Astrocyte of the spinal cord (primary cell): Measurements from ENCODE around the gene PDIK1L.

ENCODE experiments used
- DNase-seq: peaks from one replicate; pipeline ENCODE4 v3.0.0; 2011; ENCODE audit warnings: low read depth, low spot score
- H3K4me3 ChIP-seq: 2 replicates; pipeline ENCODE4 v1.5.1; 2011; ENCODE audit warnings: low read depth, mild to moderate bottlenecking, low read length, moderate library complexity
- in situ Hi-C: cut with HindIII; loops from 2 replicates; pipeline ENCODE4 v1.10.0; 2017; ENCODE audit warnings: low sequenced_read_pairs
- TF ChIP-seq, protein P1 (sequence below): IDR thresholded peaks from 2 replicates; pipeline ENCODE4 v1.5.1; 2012; ENCODE audit warnings: low read depth, mild to moderate bottlenecking, low read length, inconsistent platforms

PDIK1L gene

DNA sequence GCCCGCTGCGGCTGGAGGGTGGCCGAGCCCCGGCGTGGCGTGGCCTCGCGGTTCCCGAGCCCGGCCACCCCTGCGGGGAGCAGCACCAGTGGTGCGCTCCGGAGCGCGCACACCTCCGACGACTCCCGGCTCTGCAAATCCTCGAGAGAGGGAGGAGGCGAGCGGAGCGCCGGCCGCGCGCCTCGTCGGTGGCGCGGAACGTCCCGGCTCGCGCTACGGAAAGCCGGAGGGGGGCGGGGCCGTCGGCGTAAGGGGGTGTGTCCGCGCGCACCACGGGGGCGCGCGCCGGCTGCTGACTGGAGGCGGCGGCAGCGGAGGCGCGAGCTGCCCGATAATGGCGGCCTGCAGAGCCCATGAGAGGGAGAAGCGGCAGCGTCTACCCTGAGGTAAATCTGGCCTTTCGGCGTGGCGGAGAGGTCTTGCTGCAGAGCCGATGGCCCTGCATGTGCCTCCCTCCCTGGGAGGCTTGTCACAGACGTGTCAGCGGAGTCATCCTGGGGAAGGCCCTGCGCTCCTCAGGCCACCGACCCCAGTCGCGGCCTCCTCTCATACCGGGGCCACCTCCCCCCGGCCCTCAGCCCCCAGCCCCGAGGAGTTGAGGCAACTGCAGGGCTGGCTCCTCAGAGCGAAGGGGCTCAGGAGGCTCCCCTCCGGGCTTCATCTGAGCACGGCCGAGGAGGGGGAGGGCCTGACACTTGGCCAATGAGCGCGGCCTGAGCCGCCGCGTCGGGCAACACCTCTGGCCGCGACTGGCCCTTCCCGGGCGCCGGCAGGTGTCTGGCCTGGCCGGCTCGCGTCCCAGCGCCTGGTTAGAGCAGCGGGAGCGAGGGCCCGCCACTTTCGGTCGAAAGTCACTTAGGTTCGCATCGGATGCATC lies at the start of gene PDIK1L:
Gene PDIK1L (plus strand): TSS at position 295 of the 877 bp plus-strand sequence. CDS start 2,485 bp downstream, outside the sequence.
- TF ChIP-seq, protein P1, sequence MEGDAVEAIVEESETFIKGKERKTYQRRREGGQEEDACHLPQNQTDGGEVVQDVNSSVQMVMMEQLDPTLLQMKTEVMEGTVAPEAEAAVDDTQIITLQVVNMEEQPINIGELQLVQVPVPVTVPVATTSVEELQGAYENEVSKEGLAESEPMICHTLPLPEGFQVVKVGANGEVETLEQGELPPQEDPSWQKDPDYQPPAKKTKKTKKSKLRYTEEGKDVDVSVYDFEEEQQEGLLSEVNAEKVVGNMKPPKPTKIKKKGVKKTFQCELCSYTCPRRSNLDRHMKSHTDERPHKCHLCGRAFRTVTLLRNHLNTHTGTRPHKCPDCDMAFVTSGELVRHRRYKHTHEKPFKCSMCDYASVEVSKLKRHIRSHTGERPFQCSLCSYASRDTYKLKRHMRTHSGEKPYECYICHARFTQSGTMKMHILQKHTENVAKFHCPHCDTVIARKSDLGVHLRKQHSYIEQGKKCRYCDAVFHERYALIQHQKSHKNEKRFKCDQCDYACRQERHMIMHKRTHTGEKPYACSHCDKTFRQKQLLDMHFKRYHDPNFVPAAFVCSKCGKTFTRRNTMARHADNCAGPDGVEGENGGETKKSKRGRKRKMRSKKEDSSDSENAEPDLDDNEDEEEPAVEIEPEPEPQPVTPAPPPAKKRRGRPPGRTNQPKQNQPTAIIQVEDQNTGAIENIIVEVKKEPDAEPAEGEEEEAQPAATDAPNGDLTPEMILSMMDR, result no peak
- DNase-seq, result peak; percentile 97
- in situ Hi-C loops, result no loop called here
- peak within 1 kb of the TSS; percentile 97 for H3K4me3 ChIP-seq

DNA sequence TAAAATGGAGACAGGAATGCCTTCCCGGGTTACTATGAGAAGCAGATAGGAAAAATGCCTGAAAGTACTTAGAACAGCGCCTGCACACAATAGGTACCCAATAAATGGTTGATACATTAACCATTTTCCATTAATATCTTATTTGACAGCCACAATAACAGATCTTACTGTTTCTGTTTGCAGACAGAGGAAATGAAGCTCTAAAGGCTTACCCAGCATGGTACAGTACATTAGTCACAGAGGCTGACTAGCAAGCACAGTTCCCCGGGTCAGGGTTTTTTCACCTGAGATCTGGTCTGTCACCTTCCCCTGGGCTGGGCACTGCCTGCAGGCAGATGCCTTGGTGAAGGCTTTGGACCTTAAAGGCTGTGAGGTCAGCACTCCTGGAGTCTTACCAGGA lies 47.1 kb upstream of the PDIK1L start:
- TF ChIP-seq, protein P1, result no peak
- no peak overlapping the region for H3K4me3 ChIP-seq
- no peak for DNase-seq
- in situ Hi-C loops, result no loop called here

DNA sequence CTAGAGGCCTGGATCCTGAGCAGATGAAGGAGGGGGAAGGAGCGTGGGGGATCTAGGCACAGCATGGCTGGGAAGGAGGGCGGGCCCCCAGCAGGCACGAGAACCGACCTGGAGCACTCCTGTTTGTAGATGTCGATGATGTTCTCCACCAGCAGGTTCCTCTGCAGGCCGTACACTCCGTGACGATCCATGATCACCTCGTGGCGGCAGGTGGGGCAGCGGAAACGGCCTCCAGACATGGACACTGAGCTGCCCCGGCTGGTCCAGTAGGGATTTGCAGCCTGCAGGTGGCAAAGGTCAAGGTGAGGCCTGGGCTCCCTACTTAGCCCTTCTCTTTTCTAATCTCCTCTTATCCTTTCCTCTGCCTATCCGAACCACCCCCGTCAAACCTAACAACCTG lies 45.5 kb upstream of the PDIK1L start:
- no peak overlapping the region for H3K4me3 ChIP-seq
- in situ Hi-C loops, result no loop called here
- no peak for DNase-seq
- TF ChIP-seq, protein P1, result no peak

DNA sequence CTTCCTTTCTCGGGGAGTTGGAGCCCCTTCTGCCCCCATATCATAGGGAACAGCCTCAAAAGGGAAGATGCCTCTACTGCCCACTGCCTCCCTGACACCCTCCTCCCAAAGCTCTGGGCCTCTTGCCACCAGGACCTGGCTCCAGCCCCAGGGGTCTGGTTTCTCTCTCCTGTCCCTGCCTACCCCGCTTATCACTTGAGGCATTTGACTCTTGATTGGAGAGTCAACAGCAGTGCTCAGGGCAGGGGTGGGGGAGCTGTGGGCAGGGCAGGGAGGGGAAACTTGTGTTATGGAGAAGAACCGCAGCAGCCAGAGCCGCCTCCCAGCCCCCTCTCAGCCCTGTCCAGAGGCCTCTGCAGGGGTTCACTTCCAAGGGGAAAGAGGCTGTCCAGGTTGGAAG lies 44.8 kb upstream of the PDIK1L start:
- TF ChIP-seq, protein P1, result no peak
- in situ Hi-C loops, result no loop called here

DNA sequence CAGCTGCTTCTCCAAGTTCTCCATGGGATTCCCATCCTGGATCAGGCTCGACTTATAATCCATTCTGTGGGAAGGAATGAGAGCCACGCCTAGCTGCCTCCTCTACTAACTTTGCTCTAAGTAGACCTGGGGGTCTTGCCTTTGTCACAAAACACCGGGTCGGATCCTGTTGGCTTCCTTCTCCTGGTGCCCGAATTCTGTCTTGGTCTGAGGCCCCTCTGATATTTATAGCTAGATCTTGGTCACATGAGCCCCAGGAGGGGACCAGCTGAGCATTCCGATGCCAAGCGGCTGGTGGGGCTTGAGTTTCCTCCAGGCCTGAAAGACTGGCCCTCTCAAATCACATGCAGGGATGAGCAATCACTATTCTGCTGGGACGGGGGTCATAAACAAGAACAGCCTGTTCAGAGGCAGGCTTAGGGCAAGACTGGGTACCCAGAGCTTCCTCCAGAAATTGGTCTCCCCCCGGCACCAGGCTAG lies 44.2 kb upstream of the PDIK1L start, which contains the start of gene TRIM63:
Gene TRIM63 (minus strand): TSS at position 199 of the 480 bp plus-strand sequence. CDS start 136 bp downstream, at position 63.
- TF ChIP-seq, protein P1, result no peak
- in situ Hi-C loops, result no loop called here
- no peak within 1 kb of the TSS for H3K4me3 ChIP-seq
- DNase-seq, result no peak

More for the DNA sequence above, 44.8 kb upstream of the PDIK1L start:
- no peak for DNase-seq
- no peak overlapping the region for H3K4me3 ChIP-seq

DNA sequence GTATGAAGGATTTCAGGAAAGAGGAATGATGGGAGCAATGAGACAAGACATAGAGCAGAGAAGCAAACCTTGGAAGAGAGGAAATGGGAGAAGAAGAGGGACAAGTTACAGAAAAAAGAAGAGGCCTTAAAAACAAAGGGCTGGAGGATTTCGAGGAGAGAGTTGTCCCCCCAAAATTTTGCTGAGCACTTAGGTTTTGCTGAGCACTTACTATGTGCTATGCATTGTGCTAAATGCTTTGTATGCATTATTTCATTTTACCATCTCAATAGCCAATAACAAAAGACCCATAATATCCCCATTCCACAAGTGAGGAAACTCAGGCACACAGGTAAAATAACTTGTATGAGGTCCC lies 41.7 kb upstream of the PDIK1L start:
- TF ChIP-seq, protein P1, result no peak
- H3K4me3 ChIP-seq, result no peak overlapping the region
- no peak for DNase-seq
- in situ Hi-C loops, result no loop called here
